Stimulated activated CD8-positive, alpha-beta memory T cell treated with anti-CD3 and anti-CD28 coated beads, Interleukin-12 subunit alpha, Interleukin-12 subunit beta, amount 100 ng/mL, for 24 hours (primary cell): ENCODE results near the gene EMD.

Source experiments
- DNase-seq: peaks from one replicate; pipeline ENCODE4 v3.0.0-alpha.2; 2020; ENCODE audit errors: extremely low read depth

EMD gene

DNA sequence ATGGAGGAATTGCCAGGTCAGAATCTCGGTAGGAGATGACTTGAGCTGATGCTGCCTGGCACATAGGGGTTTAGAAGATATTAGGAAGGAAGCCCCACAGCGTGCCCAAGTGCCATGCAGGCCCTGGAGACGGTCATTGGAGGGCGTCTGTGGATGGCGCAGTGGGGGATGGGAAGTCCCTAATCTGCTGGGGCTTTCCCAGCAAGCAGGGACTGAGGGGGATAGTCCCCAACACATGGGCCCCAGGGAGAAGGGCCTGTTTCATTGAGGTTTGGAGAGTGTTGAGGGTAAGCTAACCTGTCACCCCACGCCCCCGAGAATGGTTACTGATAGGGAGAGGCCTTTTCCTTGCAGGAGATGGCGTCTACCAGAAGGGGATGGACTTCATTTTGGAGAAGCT is 40.1 kb downstream of the EMD start:
- DNase-seq, result no peak

GRCh38 chrX:154419688-154420401 is 40.8 kb downstream of the EMD start:
- no peak for DNase-seq

- DNase-seq, result no peak
Observed at GRCh38 chrX:154420402-154420756, 41.3 kb downstream of the EMD start.

DNA sequence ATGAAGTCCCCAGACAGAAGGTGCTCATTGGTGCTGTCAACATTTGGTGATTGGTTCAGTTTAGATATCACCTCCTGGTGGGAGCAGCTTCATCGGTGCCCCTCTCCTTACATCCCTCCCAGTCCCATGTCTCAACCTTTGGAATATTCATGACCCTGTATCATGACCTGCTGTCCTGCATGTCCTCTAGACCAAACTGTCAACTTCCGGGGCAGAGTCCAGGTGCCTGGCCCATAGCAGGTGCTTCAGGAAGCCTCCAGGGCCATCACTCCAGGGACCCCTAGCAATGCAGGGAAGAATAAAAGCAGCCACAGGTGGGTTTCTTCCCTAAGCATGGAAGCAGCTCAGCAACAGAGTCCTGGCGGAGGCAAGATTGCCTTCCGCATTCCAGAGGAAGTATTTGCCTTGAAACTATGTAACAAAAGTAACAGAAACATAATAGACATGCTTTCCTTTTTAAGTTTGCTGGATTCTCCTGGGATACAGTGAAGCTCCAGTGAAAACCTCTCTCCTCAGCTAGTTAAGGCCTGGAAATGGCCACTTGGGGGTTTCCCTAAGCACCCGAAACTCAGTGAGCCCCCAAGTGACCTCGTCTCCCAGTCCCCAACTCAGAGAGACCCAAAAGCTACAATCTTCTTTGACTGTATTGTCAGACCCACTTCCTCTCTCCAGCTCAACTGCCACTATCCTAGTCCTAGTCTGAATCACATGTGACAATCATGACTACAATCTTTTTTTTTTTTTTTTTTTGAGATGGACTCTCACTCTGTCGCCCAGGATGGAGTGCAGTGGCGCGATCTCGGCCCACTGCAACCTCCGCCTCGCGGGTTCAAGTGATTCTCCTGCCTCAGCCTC is 48.0 kb downstream of the EMD start:
- DNase-seq, result no peak

GRCh38 chrX:154428176-154429171 is 49.4 kb downstream of the EMD start, which contains the start of gene ATP6AP1:
TSS of gene ATP6AP1 (plus strand) at chrX:154428677. CDS start at chrX:154428693, 16 bp downstream.
- peak; percentile 63 for DNase-seq

DNA sequence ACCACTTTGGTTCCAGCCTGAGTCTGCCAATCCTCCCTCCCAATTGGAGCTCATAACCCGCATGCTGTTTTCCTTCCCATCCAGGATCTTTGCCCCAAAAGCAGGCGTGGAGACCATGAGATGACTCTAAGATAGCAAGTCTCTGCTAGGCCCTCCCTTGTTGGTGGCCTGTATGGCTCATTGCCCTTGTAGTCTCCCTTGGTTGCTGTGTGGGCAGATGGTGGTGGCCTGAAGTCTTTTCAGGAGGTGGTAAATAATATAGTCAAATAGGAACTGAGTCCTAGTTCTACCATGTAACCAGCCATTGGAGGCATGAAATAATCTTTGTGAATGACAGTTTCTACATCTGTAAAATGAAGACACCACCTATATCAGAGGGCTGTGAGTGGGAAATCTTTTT is 50.6 kb downstream of the EMD start:
- DNase-seq, result no peak

- DNase-seq, result no peak
Observed at GRCh38 chrX:154430479-154430878, 51.4 kb downstream of the EMD start.

GRCh38 chrX:154430916-154431315 is 51.8 kb downstream of the EMD start:
- DNase-seq, result no peak
